Prostate gland (tissue), 2 donors: ENCODE data around the gene SYNJ2. TPM values are rescaled to one million over a fixed set of nuclear protein-coding genes. Genes with fewer than 3 reads are reported as not detected.

ENCODE experiments used
- DNase-seq: peaks from one replicate; pipeline ENCODE4 v3.0.0-alpha.2; 2019; ENCODE audit warnings: low spot score
- H3K27ac ChIP-seq, 2 donors: fragments of 200-600 bp; sonication (generic); 2 replicates each; pipeline ENCODE4 v1.5.1; 2017 to 2019
- H3K27me3 ChIP-seq: fragments of 200-600 bp; sonication (generic); replicated peaks from 2 replicates; pipeline ENCODE4 v1.5.1; 2019; ENCODE audit not compliant: insufficient read depth
- H3K36me3 ChIP-seq, 2 donors: fragments of 200-600 bp; sonication (generic); 1 replicate in 1 of 2; 2 replicates in 1 of 2; pipeline versions ENCODE4 v1.5.1 to v1.8.1; 2017 to 2019
- H3K4me1 ChIP-seq: fragments of 200-600 bp; sonication (generic); replicated peaks from 2 replicates; pipeline ENCODE4 v1.5.1; 2019
- H3K4me3 ChIP-seq, 2 donors: fragments of 200-600 bp; sonication (generic); 2 replicates each; pipeline ENCODE4 v1.5.1; 2017 to 2019
- H3K9me3 ChIP-seq: fragments of 200-600 bp; sonication (generic); 2 replicates; pipeline ENCODE4 v1.5.1; 2017
- POLR2A ChIP-seq: fragments of 450-650 bp; IDR thresholded peaks from one replicate; pipeline ENCODE4 v1.6.1; 2016; ENCODE audit warnings: antibody characterized with exemption, mild to moderate bottlenecking
- POLR2AphosphoS5 ChIP-seq: sonication (generic); formaldehyde crosslinking; IDR thresholded peaks from one replicate; pipeline ENCODE4 v1.6.1; 2017; ENCODE audit warnings: antibody characterized with exemption
- WGBS: methylation state at CpG from one replicate; pipeline ENCODE4 v1.1.5; 2018; 5-methylcytosine and 5-hydroxymethylcytosine counted together
- intact Hi-C: fragments of 100-400 bp; cut with DNase I; formaldehyde crosslinking; loops from one replicate; pipeline ENCODE4 v1.14.2; 2022
- total RNA-seq, 2 donors: library from RNA; depleted of rRNA; stranded (reverse); fragments of >200 nt; gene quantifications; one replicate each; pipeline ENCODE4 v1.1.0, GENCODE V29; 2016
- TF ChIP-seq, protein P1 (sequence below), 4 experiments: fragments of 200-600 bp in 2 of 4; fragments of 450-650 bp in 2 of 4; sonication (generic) in 2 of 4; IDR thresholded peaks; 1 replicate in 3 of 4; 2 replicates in 1 of 4; pipeline ENCODE4 v1.5.1; 2016 to 2019; ENCODE audit warnings: antibody characterized with exemption in 4 of 4, mild to moderate bottlenecking in 2 of 4, moderate library complexity in 2 of 4

The SYNJ2 gene
- total RNA-seq, 2 donors from 2014 or later = 19.7 to 19.9 TPM

DNA sequence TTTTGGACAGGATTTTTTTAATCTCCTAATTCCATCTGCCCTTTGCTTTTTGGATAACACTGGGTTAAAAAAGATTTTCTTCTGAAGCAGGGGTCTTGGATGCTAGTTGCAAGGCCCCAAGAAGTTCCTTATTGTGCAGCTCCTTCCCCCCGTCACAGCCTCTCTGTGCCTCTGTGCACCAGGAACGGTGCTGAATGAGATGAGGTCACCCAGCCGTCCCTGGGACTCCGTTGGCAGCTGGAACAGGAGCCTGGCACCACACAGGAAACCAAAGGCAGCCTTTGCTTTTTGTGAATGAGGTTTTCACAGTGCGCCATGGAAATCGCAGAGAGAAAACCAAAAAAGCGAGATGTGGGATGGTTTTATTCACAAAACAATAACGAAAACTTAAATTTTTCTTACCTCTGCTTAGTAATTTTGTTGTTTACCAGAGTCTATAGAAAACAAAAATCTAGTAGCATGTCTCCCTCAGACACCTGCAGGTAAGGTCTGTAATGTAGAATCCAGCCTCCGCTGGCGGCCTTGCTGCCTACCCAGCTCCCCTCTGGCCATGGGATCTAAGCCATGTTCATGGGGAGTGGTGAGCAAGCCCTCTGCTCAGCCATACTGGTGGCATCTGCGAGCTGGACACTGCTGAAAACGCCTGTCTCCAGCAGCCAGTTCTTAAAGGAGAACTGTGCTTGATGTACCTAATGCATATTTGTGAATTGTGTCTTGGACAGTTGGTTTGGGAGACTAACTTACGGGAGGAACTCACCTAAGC is 40.4 kb upstream of the SYNJ2 start:
- Histone ChIP-seq H3K27me3 (no peaks in the 10 kb centered on the region), H3K27ac (no peak overlapping the region), H3K4me3 (no peak overlapping the region), H3K4me1 (no peaks in the 10 kb centered on the region), H3K36me3 (peaks cover 0 to 7% of the 10 kb centered on the region in 2 donors), H3K9me3 (no peaks in the 10 kb centered on the region)
- TF ChIP-seq, protein P1, sequence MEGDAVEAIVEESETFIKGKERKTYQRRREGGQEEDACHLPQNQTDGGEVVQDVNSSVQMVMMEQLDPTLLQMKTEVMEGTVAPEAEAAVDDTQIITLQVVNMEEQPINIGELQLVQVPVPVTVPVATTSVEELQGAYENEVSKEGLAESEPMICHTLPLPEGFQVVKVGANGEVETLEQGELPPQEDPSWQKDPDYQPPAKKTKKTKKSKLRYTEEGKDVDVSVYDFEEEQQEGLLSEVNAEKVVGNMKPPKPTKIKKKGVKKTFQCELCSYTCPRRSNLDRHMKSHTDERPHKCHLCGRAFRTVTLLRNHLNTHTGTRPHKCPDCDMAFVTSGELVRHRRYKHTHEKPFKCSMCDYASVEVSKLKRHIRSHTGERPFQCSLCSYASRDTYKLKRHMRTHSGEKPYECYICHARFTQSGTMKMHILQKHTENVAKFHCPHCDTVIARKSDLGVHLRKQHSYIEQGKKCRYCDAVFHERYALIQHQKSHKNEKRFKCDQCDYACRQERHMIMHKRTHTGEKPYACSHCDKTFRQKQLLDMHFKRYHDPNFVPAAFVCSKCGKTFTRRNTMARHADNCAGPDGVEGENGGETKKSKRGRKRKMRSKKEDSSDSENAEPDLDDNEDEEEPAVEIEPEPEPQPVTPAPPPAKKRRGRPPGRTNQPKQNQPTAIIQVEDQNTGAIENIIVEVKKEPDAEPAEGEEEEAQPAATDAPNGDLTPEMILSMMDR (IDR thresholded peaks at IDR 0.05) = no peak
- TF ChIP-seq POLR2AphosphoS5 (no peak), POLR2A (no peak)
- intact Hi-C loops = loop anchor here (10.0 kb wide), 1 partner anchor 186 kb away; no protein-coding TSS in a partner anchor
- 84% methylated on average over 13 of the region's 13 CpGs for WGBS
- no peak for DNase-seq

DNA sequence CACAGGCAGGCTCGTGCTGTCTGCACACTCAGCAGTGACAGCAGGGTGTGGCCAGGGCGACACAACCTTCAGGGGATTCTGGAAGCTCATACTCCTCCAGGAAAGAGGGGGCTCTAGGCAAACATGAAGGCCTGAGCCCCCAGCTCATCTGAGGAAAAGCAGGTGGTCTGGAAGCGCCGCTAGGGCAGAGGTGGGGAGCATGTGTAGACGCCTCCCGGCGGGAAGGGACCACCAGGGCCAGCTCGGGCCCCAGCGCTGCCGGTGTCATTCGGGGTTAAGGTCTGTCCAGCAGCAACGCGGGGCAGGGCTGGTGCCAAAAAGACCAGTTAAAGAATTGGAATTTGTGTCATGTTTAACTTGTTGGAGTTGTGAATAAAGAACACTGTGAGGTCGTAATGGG is 39.3 kb upstream of the SYNJ2 start:
- no peak for DNase-seq
- Histone ChIP-seq H3K4me3 (no peak overlapping the region), H3K4me1 (no peaks in the 10 kb centered on the region), H3K27ac (no peak overlapping the region), H3K36me3 (peaks cover 0 to 7% of the 10 kb centered on the region in 2 donors), H3K27me3 (no peaks in the 10 kb centered on the region), H3K9me3 (no peaks in the 10 kb centered on the region)
- intact Hi-C loops = loop anchor here (10.0 kb wide), 1 partner anchor 188 kb away; no protein-coding TSS in a partner anchor
- no peak for TF ChIP-seq POLR2A
- TF ChIP-seq, protein P1 (IDR thresholded peaks at IDR 0.05) = no peak
- TF ChIP-seq POLR2AphosphoS5 = no peak
- 78% methylated on average over 14 of the region's 14 CpGs for WGBS

DNA sequence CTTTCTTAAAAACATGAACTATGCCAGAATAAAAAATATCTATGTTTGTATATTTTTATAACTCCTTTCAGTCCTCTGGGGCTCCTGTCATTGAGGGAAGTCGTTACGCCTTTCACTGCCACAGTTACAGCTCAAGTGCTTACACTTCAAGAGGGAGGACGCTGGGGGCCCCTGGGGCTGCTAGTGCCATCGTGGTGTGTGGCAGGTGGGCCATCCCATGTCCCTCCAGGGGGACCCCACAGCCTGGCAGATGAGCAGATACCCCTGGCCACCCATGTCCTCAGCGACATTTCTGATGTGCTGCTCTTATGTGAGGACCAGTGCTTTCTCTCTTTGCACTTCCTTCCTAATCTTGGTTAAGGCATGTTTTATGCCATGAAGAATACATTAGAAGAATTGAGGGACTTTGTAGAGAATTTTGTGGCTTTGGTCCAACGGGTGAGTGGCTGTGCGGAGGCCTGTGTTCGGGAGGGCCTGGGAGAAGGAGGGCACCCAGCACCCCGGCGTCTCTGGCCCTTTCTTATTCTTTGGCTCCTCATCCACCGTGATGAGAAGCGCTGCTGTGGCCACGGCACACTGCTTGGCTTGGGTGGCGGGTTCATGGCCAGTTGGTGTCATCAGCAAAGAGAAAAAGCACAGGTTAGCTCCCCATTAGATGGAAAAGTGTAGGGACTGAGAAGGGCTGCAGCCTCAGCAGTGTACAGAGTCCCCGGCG is 38.3 kb upstream of the SYNJ2 start:
- WGBS = 88% methylated on average over 16 of the region's 16 CpGs
- intact Hi-C loops = loop anchor here (10.0 kb wide), 1 partner anchor 189 kb away; no protein-coding TSS in a partner anchor
- H3K27me3 ChIP-seq = no peaks in the 10 kb centered on the region
- H3K27ac ChIP-seq = no peak overlapping the region
- no peaks in the 10 kb centered on the region for H3K9me3 ChIP-seq
- H3K4me1 ChIP-seq = no peaks in the 10 kb centered on the region
- TF ChIP-seq, protein P1 (IDR thresholded peaks at IDR 0.05) = no peak
- TF ChIP-seq POLR2A = no peak
- no peak for TF ChIP-seq POLR2AphosphoS5
- H3K4me3 ChIP-seq = no peak overlapping the region
- peaks cover 0 to 7% of the 10 kb centered on the region in 2 donors for H3K36me3 ChIP-seq
- DNase-seq = no peak

DNA sequence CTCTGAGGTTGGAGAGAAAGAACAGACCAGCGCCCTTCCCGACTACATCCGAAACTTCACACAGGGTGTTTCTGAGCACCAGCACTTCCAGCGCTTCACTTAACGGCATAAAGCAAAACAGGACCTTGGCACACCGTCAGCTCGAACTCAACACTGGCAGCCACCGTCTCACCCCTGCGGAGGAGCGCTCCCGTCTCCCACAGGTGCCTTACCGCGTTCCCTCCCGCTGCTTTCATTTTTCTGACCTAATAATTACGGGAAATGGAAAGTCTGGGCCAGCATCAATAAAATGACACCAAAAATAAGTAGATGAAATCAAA is 37.7 kb upstream of the SYNJ2 start:
- DNase-seq = no peak
- no peaks in the 10 kb centered on the region for H3K27me3 ChIP-seq
- H3K4me3 ChIP-seq = no peak overlapping the region
- no peaks in the 10 kb centered on the region for H3K9me3 ChIP-seq
- H3K4me1 ChIP-seq = no peaks in the 10 kb centered on the region
- TF ChIP-seq POLR2AphosphoS5 (no peak), POLR2A (no peak)
- TF ChIP-seq, protein P1 (IDR thresholded peaks at IDR 0.05) = no peak
- intact Hi-C loops = loop anchor here (10.0 kb wide), 1 partner anchor 189 kb away; no protein-coding TSS in a partner anchor
- peaks cover 0 to 7% of the 10 kb centered on the region in 2 donors for H3K36me3 ChIP-seq
- H3K27ac ChIP-seq = no peak overlapping the region
- 80% methylated on average over 15 of the region's 15 CpGs for WGBS
